Neuronal stem cell (in vitro differentiated cells): ENCODE measurements around the gene C6orf132.

Experiments used
- DNase-seq: peaks from one replicate; pipeline ENCODE4 v3.0.0-alpha.2; 2013; ENCODE audit warnings: low spot score
- H2AFZ ChIP-seq: one replicate; pipeline ENCODE4 v1.6.1; 2013; ENCODE audit warnings: mild to moderate bottlenecking, low read length, inconsistent platforms
- H2AK5ac ChIP-seq: 2 replicates; pipeline ENCODE4 v1.6.1; 2013; ENCODE audit warnings: low read depth, mild to moderate bottlenecking, inconsistent platforms, low read length, moderate library complexity, mixed read lengths
- H2BK120ac ChIP-seq: 2 replicates; pipeline ENCODE4 v1.6.1; 2013; ENCODE audit warnings: low read depth, mild to moderate bottlenecking, inconsistent platforms, low read length, moderate library complexity, mixed read lengths
- H2BK12ac ChIP-seq: one replicate; pipeline ENCODE4 v1.6.1; 2013; ENCODE audit warnings: low read length, inconsistent platforms
- H2BK15ac ChIP-seq: 2 replicates; pipeline ENCODE4 v1.6.1; 2013; ENCODE audit warnings: mild to moderate bottlenecking, low read length, inconsistent platforms, mixed read lengths
- H2BK5ac ChIP-seq: one replicate; pipeline ENCODE4 v1.6.1; 2013; ENCODE audit warnings: inconsistent platforms, mild to moderate bottlenecking, low read length, moderate library complexity
- H3K14ac ChIP-seq: one replicate; pipeline ENCODE4 v1.6.1; 2013; ENCODE audit warnings: low read length, inconsistent platforms
- H3K18ac ChIP-seq: 2 replicates; pipeline ENCODE4 v1.6.1; 2013; ENCODE audit warnings: low read length, inconsistent platforms
- H3K23ac ChIP-seq: 2 replicates; pipeline ENCODE4 v1.6.1; 2013; ENCODE audit warnings: low read depth, mild to moderate bottlenecking, mixed read lengths, low read length, inconsistent platforms; ENCODE audit not compliant: poor library complexity
- H3K27ac ChIP-seq: replicated peaks from 3 replicates; pipeline ENCODE4 v1.5.1; 2013; ENCODE audit warnings: low read length, inconsistent platforms
- H3K27me3 ChIP-seq, 3 experiments: 2 replicates each; pipeline ENCODE4 v1.6.1; 2013; ENCODE audit warnings: low read length in 3 of 3, mild to moderate bottlenecking in 2 of 3, inconsistent platforms in 1 of 3, low read depth in 1 of 3, mixed read lengths in 1 of 3, moderate library complexity in 1 of 3; ENCODE audit not compliant: control insufficient read depth in 3 of 3, insufficient read depth in 3 of 3
- H3K36me3 ChIP-seq, 2 donors: replicated peaks in 1 of 2; 2 replicates each; pipeline ENCODE4 v1.6.1; 2013; ENCODE audit warnings: low read length in 2 of 2; ENCODE audit not compliant: control insufficient read depth in 2 of 2, insufficient read depth in 2 of 2
- H3K4ac ChIP-seq: 2 replicates; pipeline ENCODE4 v1.6.1; 2013; ENCODE audit warnings: inconsistent platforms, mild to moderate bottlenecking, low read length, moderate library complexity
- H3K4me1 ChIP-seq, 2 donors: 1 replicate in 1 of 2; 2 replicates in 1 of 2; pipeline ENCODE4 v1.6.1; 2013; ENCODE audit warnings: low read length in 2 of 2, low read depth in 1 of 2; ENCODE audit not compliant: control insufficient read depth in 2 of 2, insufficient read depth in 1 of 2
- H3K4me2 ChIP-seq: one replicate; pipeline ENCODE4 v1.6.1; 2013; ENCODE audit warnings: mild to moderate bottlenecking, low read length, inconsistent platforms; ENCODE audit not compliant: insufficient read depth, poor library complexity, severe bottlenecking
- H3K4me3 ChIP-seq, 2 donors: 2 replicates each; pipeline ENCODE4 v1.5.1; 2013; ENCODE audit warnings: low read length in 2 of 2, mild to moderate bottlenecking in 2 of 2, inconsistent platforms in 1 of 2, moderate library complexity in 1 of 2
- H3K79me1 ChIP-seq: one replicate; pipeline ENCODE4 v1.6.1; 2013; ENCODE audit warnings: low read depth, mild to moderate bottlenecking, inconsistent platforms, low read length, moderate library complexity
- H3K9ac ChIP-seq: one replicate; pipeline ENCODE4 v1.6.1; 2013; ENCODE audit warnings: mild to moderate bottlenecking, low read depth, low read length, inconsistent platforms; ENCODE audit not compliant: poor library complexity
- H3K9me3 ChIP-seq, 2 donors: replicated peaks in 1 of 2; 2 replicates each; pipeline versions ENCODE3 to v1.6.1; 2013; ENCODE audit warnings: low read length in 2 of 2, mild to moderate bottlenecking in 2 of 2, inconsistent platforms in 1 of 2, low read depth in 1 of 2, mixed read lengths in 1 of 2, moderate library complexity in 1 of 2; ENCODE audit not compliant: control insufficient read depth in 2 of 2, insufficient read depth in 1 of 2
- H4K8ac ChIP-seq: one replicate; pipeline ENCODE4 v1.6.1; 2013; ENCODE audit warnings: low read depth, mild to moderate bottlenecking, inconsistent platforms, low read length, moderate library complexity
- H4K91ac ChIP-seq: one replicate; pipeline ENCODE4 v1.6.1; 2013; ENCODE audit warnings: low read length, low read depth, mild to moderate bottlenecking, inconsistent platforms; ENCODE audit not compliant: poor library complexity
- WGBS, 2 donors: extraction: QIAGEN DNeasy Blood & Tissue Kit; methylation state at CpG; one replicate each; pipeline ENCODE4 v1.1.7; 2013; ENCODE audit warnings: missing lambda C conversion rate in 2 of 2, mixed read lengths in 1 of 2; ENCODE audit not compliant: insufficient read length in 2 of 2, insufficient replicate concordance in 1 of 2; ENCODE audit errors: extremely low coverage in 2 of 2; 5-methylcytosine and 5-hydroxymethylcytosine counted together

The C6orf132 gene

DNA sequence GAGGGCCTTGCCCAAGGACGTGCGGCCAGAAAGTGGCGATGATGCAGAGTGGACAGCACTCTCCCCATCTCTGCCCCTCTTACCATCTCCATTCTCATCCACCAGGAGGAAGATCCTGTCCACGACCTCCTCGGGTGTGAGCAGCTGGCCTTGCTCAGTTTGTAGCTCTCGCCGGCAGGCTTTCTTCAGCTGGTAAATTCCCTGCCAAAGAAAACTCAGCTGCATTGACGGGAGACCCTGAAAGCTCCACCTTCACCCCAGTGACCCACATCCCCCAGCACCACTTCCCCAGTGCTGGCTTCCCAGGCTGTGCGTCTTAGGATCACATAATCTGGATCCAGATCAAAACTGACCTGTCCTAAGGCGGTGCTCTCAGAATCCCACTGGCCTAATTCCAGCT lies 43.2 kb upstream of the C6orf132 start:
- WGBS, 2 donors: no CpG with 5 or more reads among the region's 10 CpGs

GRCh38 chr6:42184475-42184874 lies 42.1 kb upstream of the C6orf132 start:
- Histone ChIP-seq H3K18ac (peak overlapping the region; percentile 35), H3K14ac (no peak overlapping the region), H2BK12ac (no peak overlapping the region), H3K23ac (no peak overlapping the region), H3K9ac (no peak overlapping the region), H2AK5ac (peak overlapping the region; percentile 15), H2BK15ac (no peak overlapping the region), H3K36me3 (no peaks in the 10 kb centered on the region), H3K4me3 (no peak overlapping the region), H3K4ac (no peak overlapping the region), H3K4me2 (no peak overlapping the region), H3K27me3 (no peaks in the 10 kb centered on the region), H3K79me1 (no peaks in the 10 kb centered on the region), H2BK5ac (peak overlapping the region; percentile 54), H4K91ac (no peak overlapping the region), H2AFZ (no peak overlapping the region), H2BK120ac (no peak overlapping the region), H4K8ac (no peak overlapping the region), H3K27ac (no peak overlapping the region), H3K9me3 (no peaks in the 10 kb centered on the region), H3K4me1 (peaks cover 0 to 1% of the 10 kb centered on the region in 2 donors)
- no peak for DNase-seq
- WGBS, 2 donors: no CpG with 5 or more reads among the region's 4 CpGs

More for the DNA sequence above, 43.2 kb upstream of the C6orf132 start:
- peak overlapping the region; percentile 17 for H2AK5ac ChIP-seq
- no peak overlapping the region for H2BK5ac ChIP-seq
- H3K14ac ChIP-seq: no peak overlapping the region
- no peak for DNase-seq
- no peak overlapping the region for H2AFZ ChIP-seq
- no peak overlapping the region for H4K8ac ChIP-seq
- peaks cover 0 to 1% of the 10 kb centered on the region in 2 donors for H3K4me1 ChIP-seq
- no peak overlapping the region for H3K18ac ChIP-seq
- H3K27me3 ChIP-seq: no peaks in the 10 kb centered on the region
- H3K4ac ChIP-seq: no peak overlapping the region
- H4K91ac ChIP-seq: no peak overlapping the region
- H3K4me3 ChIP-seq: no peak overlapping the region
- no peak overlapping the region for H3K9ac ChIP-seq
- H3K23ac ChIP-seq: no peak overlapping the region
- no peak overlapping the region for H2BK120ac ChIP-seq
- H2BK15ac ChIP-seq: no peak overlapping the region
- H3K79me1 ChIP-seq: no peaks in the 10 kb centered on the region
- no peak overlapping the region for H2BK12ac ChIP-seq
- no peak overlapping the region for H3K27ac ChIP-seq
- no peak overlapping the region for H3K4me2 ChIP-seq
- H3K36me3 ChIP-seq: no peaks in the 10 kb centered on the region
- H3K9me3 ChIP-seq: no peaks in the 10 kb centered on the region

GRCh38 chr6:42182101-42182500 lies 39.7 kb upstream of the C6orf132 start:
- no peak overlapping the region for H2AFZ ChIP-seq
- H3K4me1 ChIP-seq: peaks cover 0 to 6% of the 10 kb centered on the region in 2 donors
- no peak overlapping the region for H3K4ac ChIP-seq
- H3K18ac ChIP-seq: no peak overlapping the region
- H3K14ac ChIP-seq: peak overlapping the region; percentile 82
- H3K9ac ChIP-seq: no peak overlapping the region
- H3K9me3 ChIP-seq: no peaks in the 10 kb centered on the region
- no CpG with 5 or more reads among the region's 5 CpGs for WGBS, 2 donors
- no peak overlapping the region for H2BK120ac ChIP-seq
- H3K4me3 ChIP-seq: no peak overlapping the region
- H4K8ac ChIP-seq: peak overlapping the region; percentile 54
- no peaks in the 10 kb centered on the region for H3K27me3 ChIP-seq
- no peak overlapping the region for H3K27ac ChIP-seq
- H2BK12ac ChIP-seq: no peak overlapping the region
- H2AK5ac ChIP-seq: no peak overlapping the region
- H3K23ac ChIP-seq: peak overlapping the region; percentile 77
- H3K4me2 ChIP-seq: no peak overlapping the region
- DNase-seq: no peak
- no peak overlapping the region for H2BK15ac ChIP-seq
- no peak overlapping the region for H4K91ac ChIP-seq
- no peaks in the 10 kb centered on the region for H3K36me3 ChIP-seq
- H3K79me1 ChIP-seq: no peaks in the 10 kb centered on the region
- no peak overlapping the region for H2BK5ac ChIP-seq

- no peaks in the 10 kb centered on the region for H3K27me3 ChIP-seq
- no peak overlapping the region for H2BK120ac ChIP-seq
- no peak overlapping the region for H3K4me2 ChIP-seq
- no peaks in the 10 kb centered on the region for H3K79me1 ChIP-seq
- no peaks in the 10 kb centered on the region for H3K9me3 ChIP-seq
- no peak overlapping the region for H3K4me3 ChIP-seq
- no peak overlapping the region for H2BK5ac ChIP-seq
- peaks cover 0 to 5% of the 10 kb centered on the region in 2 donors for H3K4me1 ChIP-seq
- H3K9ac ChIP-seq: no peak overlapping the region
- H4K8ac ChIP-seq: no peak overlapping the region
- no peak overlapping the region for H2AK5ac ChIP-seq
- H3K4ac ChIP-seq: no peak overlapping the region
- no CpG with 5 or more reads among the region's 3 CpGs for WGBS, 2 donors
- H3K36me3 ChIP-seq: no peaks in the 10 kb centered on the region
- no peak overlapping the region for H2BK15ac ChIP-seq
- no peak overlapping the region for H2AFZ ChIP-seq
- H3K18ac ChIP-seq: no peak overlapping the region
- no peak overlapping the region for H2BK12ac ChIP-seq
- H3K14ac ChIP-seq: no peak overlapping the region
- H3K27ac ChIP-seq: no peak overlapping the region
- no peak overlapping the region for H4K91ac ChIP-seq
- DNase-seq: no peak
- no peak overlapping the region for H3K23ac ChIP-seq
Observed at GRCh38 chr6:42179945-42180313, 37.5 kb upstream of the C6orf132 start.
